ENCODE data around the gene ARMC6. TPM values are rescaled to one million over a fixed set of nuclear protein-coding genes. Genes with fewer than 3 reads are reported as not detected.

Gene ARMC6
- total and polyA plus RNA-seq, 2 experiments from 2014 or later, result 26.4 to 30.8 TPM

DNA sequence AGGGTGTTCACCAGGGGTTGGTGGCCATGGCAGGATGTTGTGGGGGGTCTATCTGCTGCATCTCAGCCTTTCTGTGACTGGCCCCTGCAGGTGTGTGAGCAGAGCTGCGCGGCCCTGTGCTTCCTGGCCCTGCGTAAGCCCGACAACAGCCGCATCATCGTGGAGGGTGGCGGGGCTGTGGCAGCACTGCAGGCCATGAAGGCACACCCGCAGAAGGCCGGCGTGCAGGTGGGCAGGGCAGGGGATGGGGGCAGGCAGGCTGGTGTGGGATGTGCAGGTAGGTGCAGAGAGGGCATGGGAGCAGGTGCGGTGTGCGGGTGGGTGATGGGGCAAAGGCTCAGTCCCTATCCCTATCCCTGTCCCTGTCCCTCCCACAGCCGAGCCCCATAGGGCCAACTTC, 22.3 kb downstream of the ARMC6 start:
- no peak for DNase-seq (ENCODE audit: low spot score)
- Histone ChIP-seq H3K9me2 (replicated peaks; ENCODE audit: insufficient read depth) (no peaks in the 10 kb centered on the region), H3K27ac (no peak overlapping the region), H4K20me1 (ENCODE audit: insufficient read depth, poor library complexity, severe bottlenecking) (no peaks in the 10 kb centered on the region), H3K4me3 (no peak overlapping the region), H3K9me3 (ENCODE audit: low read depth) (no peaks in the 10 kb centered on the region), H3K4me2 (no peak overlapping the region), H3K79me2 (no peaks in the 10 kb centered on the region), H2AFZ (no peak overlapping the region), H3K36me3 (replicated peaks; ENCODE audit: insufficient read depth, low read depth) (no peaks in the 10 kb centered on the region), H3K27me3 (no peaks in the 10 kb centered on the region), H3K4me1 (ENCODE audit: insufficient read depth) (no peaks in the 10 kb centered on the region)
- WGBS (ENCODE audit: low lambda C conversion rate, missing lambda C conversion rate), result 97% methylated on average over 12 of the region's 13 CpGs
- TF ChIP-seq EZH2 (IDR thresholded peaks at IDR 0.05; ENCODE audit: borderline replicate concordance) (no peak), EZH2phosphoT487 (IDR thresholded peaks at IDR 0.05; ENCODE audit: low read depth, severe bottlenecking, unreplicated experiment) (no peak)
- TF ChIP-seq, protein P1, sequence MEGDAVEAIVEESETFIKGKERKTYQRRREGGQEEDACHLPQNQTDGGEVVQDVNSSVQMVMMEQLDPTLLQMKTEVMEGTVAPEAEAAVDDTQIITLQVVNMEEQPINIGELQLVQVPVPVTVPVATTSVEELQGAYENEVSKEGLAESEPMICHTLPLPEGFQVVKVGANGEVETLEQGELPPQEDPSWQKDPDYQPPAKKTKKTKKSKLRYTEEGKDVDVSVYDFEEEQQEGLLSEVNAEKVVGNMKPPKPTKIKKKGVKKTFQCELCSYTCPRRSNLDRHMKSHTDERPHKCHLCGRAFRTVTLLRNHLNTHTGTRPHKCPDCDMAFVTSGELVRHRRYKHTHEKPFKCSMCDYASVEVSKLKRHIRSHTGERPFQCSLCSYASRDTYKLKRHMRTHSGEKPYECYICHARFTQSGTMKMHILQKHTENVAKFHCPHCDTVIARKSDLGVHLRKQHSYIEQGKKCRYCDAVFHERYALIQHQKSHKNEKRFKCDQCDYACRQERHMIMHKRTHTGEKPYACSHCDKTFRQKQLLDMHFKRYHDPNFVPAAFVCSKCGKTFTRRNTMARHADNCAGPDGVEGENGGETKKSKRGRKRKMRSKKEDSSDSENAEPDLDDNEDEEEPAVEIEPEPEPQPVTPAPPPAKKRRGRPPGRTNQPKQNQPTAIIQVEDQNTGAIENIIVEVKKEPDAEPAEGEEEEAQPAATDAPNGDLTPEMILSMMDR (IDR thresholded peaks at IDR 0.05; ENCODE audit: poor library complexity), result no peak

DNA sequence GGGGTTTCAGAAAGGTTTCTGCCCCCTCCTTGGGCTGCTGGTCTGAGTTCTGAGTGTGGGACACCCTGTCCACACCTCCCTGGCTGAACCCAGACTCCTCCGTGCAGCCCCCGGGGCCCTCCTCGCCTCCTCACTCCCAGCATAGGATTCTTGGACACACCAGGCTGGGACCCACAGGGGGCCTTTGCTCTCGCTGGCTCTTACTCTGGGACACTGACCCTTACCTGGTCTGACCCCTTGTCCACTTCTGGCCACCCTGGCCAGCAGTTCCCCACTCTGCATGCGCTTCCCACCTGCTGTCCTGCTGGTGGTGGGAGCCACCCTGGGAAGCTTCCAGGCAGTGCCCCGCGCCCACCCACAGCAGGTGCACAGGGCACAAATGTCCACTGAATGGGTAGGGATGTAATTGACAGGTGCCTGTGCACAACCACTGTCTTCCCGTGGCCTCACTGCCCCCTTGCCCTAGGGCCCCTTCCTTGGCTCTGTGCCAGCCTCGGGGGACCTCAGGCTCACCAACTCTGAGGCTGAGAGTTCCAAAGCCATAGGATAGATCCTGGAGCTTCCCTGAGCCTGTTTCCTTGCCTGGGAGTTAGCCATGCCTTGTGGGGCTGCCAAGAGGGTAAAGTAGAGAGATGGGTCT, 23.4 kb downstream of the ARMC6 start:
- no peak overlapping the region for H3K4me3 ChIP-seq
- no peak overlapping the region for H3K27ac ChIP-seq
- no peaks in the 10 kb centered on the region for H4K20me1 ChIP-seq (ENCODE audit: insufficient read depth, poor library complexity, severe bottlenecking)
- no peaks in the 10 kb centered on the region for H3K9me3 ChIP-seq (ENCODE audit: low read depth)
- TF ChIP-seq EZH2phosphoT487 (IDR thresholded peaks at IDR 0.05; ENCODE audit: low read depth, severe bottlenecking, unreplicated experiment), result no peak
- TF ChIP-seq, protein P1 (IDR thresholded peaks at IDR 0.05; ENCODE audit: poor library complexity), result no peak
- no peak for TF ChIP-seq EZH2 (IDR thresholded peaks at IDR 0.05; ENCODE audit: borderline replicate concordance)
- H3K4me1 ChIP-seq (ENCODE audit: insufficient read depth), result no peaks in the 10 kb centered on the region
- H3K27me3 ChIP-seq, result no peaks in the 10 kb centered on the region
- WGBS (ENCODE audit: low lambda C conversion rate, missing lambda C conversion rate), result 88% methylated on average over 9 of the region's 9 CpGs
- H3K36me3 ChIP-seq (replicated peaks; ENCODE audit: insufficient read depth, low read depth), result no peaks in the 10 kb centered on the region
- H2AFZ ChIP-seq, result no peak overlapping the region
- H3K4me2 ChIP-seq, result no peak overlapping the region
- H3K79me2 ChIP-seq, result no peaks in the 10 kb centered on the region
- DNase-seq (ENCODE audit: low spot score), result no peak
- no peaks in the 10 kb centered on the region for H3K9me2 ChIP-seq (replicated peaks; ENCODE audit: insufficient read depth)

DNA sequence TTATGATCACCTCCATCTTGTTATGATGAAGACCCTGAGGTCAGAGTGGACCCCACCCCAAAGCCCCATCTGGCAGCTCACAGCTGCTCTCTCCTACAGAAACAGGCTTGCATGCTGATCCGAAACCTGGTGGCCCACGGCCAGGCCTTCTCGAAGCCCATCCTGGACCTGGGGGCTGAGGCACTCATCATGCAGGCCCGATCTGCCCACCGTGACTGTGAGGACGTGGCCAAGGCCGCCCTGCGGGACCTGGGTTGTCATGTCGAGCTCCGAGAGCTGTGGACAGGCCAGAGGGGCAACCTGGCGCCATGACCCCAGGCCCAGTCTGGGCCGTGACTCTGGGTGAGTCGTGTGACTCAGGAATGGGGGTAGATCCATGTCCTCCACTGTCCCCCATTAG, 23.9 kb downstream of the ARMC6 start:
- no peak overlapping the region for H3K4me2 ChIP-seq
- H3K36me3 ChIP-seq (replicated peaks; ENCODE audit: insufficient read depth, low read depth), result no peaks in the 10 kb centered on the region
- no peak for DNase-seq (ENCODE audit: low spot score)
- H3K79me2 ChIP-seq, result no peaks in the 10 kb centered on the region
- H2AFZ ChIP-seq, result no peak overlapping the region
- no peaks in the 10 kb centered on the region for H3K4me1 ChIP-seq (ENCODE audit: insufficient read depth)
- no peaks in the 10 kb centered on the region for H3K27me3 ChIP-seq
- no peak for TF ChIP-seq EZH2 (IDR thresholded peaks at IDR 0.05; ENCODE audit: borderline replicate concordance)
- TF ChIP-seq, protein P1 (IDR thresholded peaks at IDR 0.05; ENCODE audit: poor library complexity), result no peak
- no peak for TF ChIP-seq EZH2phosphoT487 (IDR thresholded peaks at IDR 0.05; ENCODE audit: low read depth, severe bottlenecking, unreplicated experiment)
- no peak overlapping the region for H3K4me3 ChIP-seq
- no peaks in the 10 kb centered on the region for H3K9me3 ChIP-seq (ENCODE audit: low read depth)
- 93% methylated on average over 13 of the region's 13 CpGs for WGBS (ENCODE audit: low lambda C conversion rate, missing lambda C conversion rate)
- H4K20me1 ChIP-seq (ENCODE audit: insufficient read depth, poor library complexity, severe bottlenecking), result no peaks in the 10 kb centered on the region
- no peak overlapping the region for H3K27ac ChIP-seq
- no peaks in the 10 kb centered on the region for H3K9me2 ChIP-seq (replicated peaks; ENCODE audit: insufficient read depth)
